Activated B cell treated with CpG ODN at 0.5 μM for 24 hours (primary cell): ENCODE measurements around the gene CYTIP. TPM values are rescaled to one million over a fixed set of nuclear protein-coding genes. Genes with fewer than 3 reads are reported as not detected.
A peak's percentile ranks its signal among the peaks of the same experiment; 100 is the strongest.

ENCODE experiments used
- ATAC-seq: fragments of 200-7000 bp; cut with Tn5 transposase; one replicate; pipeline ENCODE4 v1.10.0; 2021; ENCODE audit warnings: low read depth, mild to moderate bottlenecking, moderate library complexity
- CTCF ChIA-PET: fragments of 350-600 bp; sonication (Branson Sonifier 250); formaldehyde crosslinking; loops from one replicate; lab custom pipeline; 2021; ENCODE audit warnings: antibody characterized with exemption; lab: Charles Lee
- POLR2A ChIA-PET: fragments of 350-600 bp; sonication (Branson Sonifier 250); formaldehyde crosslinking; loops from one replicate; lab custom pipeline; 2021; ENCODE audit warnings: antibody characterized with exemption; lab: Charles Lee
- DNase-seq: peaks from one replicate; pipeline ENCODE4 v3.0.0; 2022
- H3K27ac Mint-ChIP-seq: one replicate; pipeline ENCODE4 v1.8.0; 2020; ENCODE audit warnings: mixed read lengths
- H3K27me3 Mint-ChIP-seq: one replicate; pipeline ENCODE4 v1.8.0; 2021; ENCODE audit warnings: mixed read lengths
- H3K36me3 Mint-ChIP-seq: one replicate; pipeline ENCODE4 v1.8.0; 2021; ENCODE audit warnings: low read depth, mixed read lengths
- H3K4me1 Mint-ChIP-seq: one replicate; pipeline ENCODE4 v1.8.0; 2021; ENCODE audit warnings: mixed read lengths
- H3K4me3 Mint-ChIP-seq: one replicate; pipeline ENCODE4 v1.8.0; 2020; ENCODE audit warnings: mild to moderate bottlenecking, mixed read lengths
- H3K9me3 Mint-ChIP-seq: one replicate; pipeline ENCODE4 v1.8.0; 2020; ENCODE audit warnings: mixed read lengths
- CTCF ChIP-seq: fragments of 200-600 bp; IDR thresholded peaks from one replicate; pipeline ENCODE4 v1.8.0; 2022; ENCODE audit warnings: antibody characterized with exemption, mild to moderate bottlenecking
- intact Hi-C: fragments of 100-400 bp; cut with micrococcal nuclease; formaldehyde crosslinking; loops from one replicate; pipeline ENCODE4 v1.15.1; 2024
- total RNA-seq: library from RNA; stranded (reverse); gene quantifications from 2 replicates; pipeline ENCODE4 v1.2.3, GENCODE V29; 2022

The CYTIP gene
- total RNA-seq, 1 donor from 2014 or later: 129 TPM

DNA sequence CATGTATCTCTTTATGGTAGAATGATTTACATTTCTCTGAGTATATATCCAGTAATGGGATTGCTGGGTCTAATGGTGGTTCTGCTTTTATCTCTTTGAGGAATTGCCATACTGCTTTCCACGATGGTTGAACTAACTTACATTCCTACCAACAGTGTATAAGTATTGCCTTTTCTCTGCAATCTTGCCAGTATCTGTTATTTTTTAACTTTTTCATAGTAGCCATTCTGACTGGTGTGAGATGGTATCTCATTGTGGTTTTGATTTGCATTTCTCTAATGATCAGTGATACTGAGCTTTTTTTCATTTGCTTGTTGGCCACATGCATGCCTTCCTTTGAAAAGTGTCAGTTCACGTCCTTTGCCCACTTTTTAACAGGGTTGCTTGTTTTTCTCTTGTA lies 55.1 kb downstream of the CYTIP start:
- TF ChIP-seq CTCF: no peak
- Mint-ChIP-seq H3K27ac (no peak overlapping the region), H3K27me3 (no peaks in the 10 kb centered on the region), H3K9me3 (peaks cover 23% of the 10 kb centered on the region), H3K4me3 (no peak overlapping the region), H3K36me3 (peaks cover 14% of the 10 kb centered on the region), H3K4me1 (peaks cover 15% of the 10 kb centered on the region)
- POLR2A ChIA-PET: interaction anchor here (0.8 to 1.1 kb wide), 2 partner anchors 25 to 55 kb away, joined by 3 to 4 read pairs; partner anchors contain the start of gene CYTIP
- DNase-seq: no peak
- no peak for ATAC-seq
- CTCF ChIA-PET: no interaction called here
- intact Hi-C loops: no loop called here

DNA sequence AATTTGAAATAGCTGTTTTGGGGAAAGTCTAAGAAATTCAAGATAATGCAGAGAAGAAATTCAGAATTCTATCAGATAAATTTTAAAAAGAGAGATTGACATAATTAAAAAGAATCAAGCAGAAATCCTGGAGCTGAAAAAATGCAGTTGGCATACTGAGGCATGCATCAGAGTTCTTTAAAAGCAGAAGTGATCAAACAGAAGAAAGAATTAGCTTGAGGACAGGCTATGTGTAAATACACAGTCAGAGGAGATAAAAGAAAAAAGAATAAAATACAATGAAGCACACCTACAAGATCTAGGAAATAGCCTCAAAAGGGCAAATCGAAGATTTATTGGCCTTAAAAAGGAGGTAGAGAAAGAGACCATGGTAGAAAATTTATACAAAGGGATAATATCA lies 57.1 kb downstream of the CYTIP start:
- H3K9me3 Mint-ChIP-seq: peaks cover 18% of the 10 kb centered on the region
- no peak overlapping the region for H3K4me3 Mint-ChIP-seq
- ATAC-seq (no peak), DNase-seq (no peak)
- ChIA-PET CTCF (no interaction called here), POLR2A (interaction anchor here (0.7 kb wide), 1 partner anchor 20 kb away, joined by 5 read pairs; no protein-coding TSS in a partner anchor)
- intact Hi-C loops: loop anchor here (2.0 kb wide), 1 partner anchor 20 kb away; no protein-coding TSS in a partner anchor
- H3K27ac Mint-ChIP-seq: peak overlapping the region; percentile 32
- peaks cover 15% of the 10 kb centered on the region for H3K4me1 Mint-ChIP-seq
- peaks cover 8% of the 10 kb centered on the region for H3K36me3 Mint-ChIP-seq
- H3K27me3 Mint-ChIP-seq: no peaks in the 10 kb centered on the region
- TF ChIP-seq CTCF: no peak

GRCh38 chr2:157386247-157386646 lies 57.6 kb downstream of the CYTIP start:
- peaks cover 17% of the 10 kb centered on the region for H3K9me3 Mint-ChIP-seq
- no peak overlapping the region for H3K4me3 Mint-ChIP-seq
- peaks cover 4% of the 10 kb centered on the region for H3K36me3 Mint-ChIP-seq
- ChIA-PET POLR2A (no interaction called here), CTCF (no interaction called here)
- TF ChIP-seq CTCF: no peak
- peak overlapping the region; percentile 6 for H3K27ac Mint-ChIP-seq
- no peaks in the 10 kb centered on the region for H3K27me3 Mint-ChIP-seq
- peaks cover 15% of the 10 kb centered on the region for H3K4me1 Mint-ChIP-seq
- ATAC-seq: no peak
- DNase-seq: no peak
- intact Hi-C loops: loop anchor here (2.0 kb wide), 1 partner anchor 19 kb away; no protein-coding TSS in a partner anchor

DNA sequence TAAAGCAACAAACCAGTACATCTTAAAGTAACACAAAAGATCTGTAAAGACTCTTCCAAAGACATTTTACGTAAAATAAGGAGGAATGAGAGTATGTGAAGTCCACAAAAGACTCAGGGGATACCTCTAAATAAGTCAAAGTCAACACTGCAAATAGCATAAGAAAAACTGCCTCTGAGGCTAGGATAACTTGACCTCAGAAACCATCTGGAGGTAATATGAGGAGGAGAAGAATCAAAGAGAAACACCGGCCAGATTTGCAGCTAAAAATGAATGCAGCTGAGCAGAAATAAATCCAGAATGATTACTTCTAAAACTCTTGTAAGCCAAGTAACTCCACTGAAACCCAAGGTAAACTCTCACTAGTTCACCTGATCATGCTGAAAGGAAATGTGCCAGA lies 66.0 kb downstream of the CYTIP start:
- no peak overlapping the region for H3K27ac Mint-ChIP-seq
- peaks cover 28% of the 10 kb centered on the region for H3K36me3 Mint-ChIP-seq
- no peak for ATAC-seq
- peaks cover 6% of the 10 kb centered on the region for H3K4me1 Mint-ChIP-seq
- H3K9me3 Mint-ChIP-seq: peaks cover 24% of the 10 kb centered on the region
- CTCF ChIA-PET: no interaction called here
- intact Hi-C loops: no loop called here
- no peak overlapping the region for H3K4me3 Mint-ChIP-seq
- POLR2A ChIA-PET: no interaction called here
- H3K27me3 Mint-ChIP-seq: no peaks in the 10 kb centered on the region
- no peak for TF ChIP-seq CTCF
- DNase-seq: no peak

DNA sequence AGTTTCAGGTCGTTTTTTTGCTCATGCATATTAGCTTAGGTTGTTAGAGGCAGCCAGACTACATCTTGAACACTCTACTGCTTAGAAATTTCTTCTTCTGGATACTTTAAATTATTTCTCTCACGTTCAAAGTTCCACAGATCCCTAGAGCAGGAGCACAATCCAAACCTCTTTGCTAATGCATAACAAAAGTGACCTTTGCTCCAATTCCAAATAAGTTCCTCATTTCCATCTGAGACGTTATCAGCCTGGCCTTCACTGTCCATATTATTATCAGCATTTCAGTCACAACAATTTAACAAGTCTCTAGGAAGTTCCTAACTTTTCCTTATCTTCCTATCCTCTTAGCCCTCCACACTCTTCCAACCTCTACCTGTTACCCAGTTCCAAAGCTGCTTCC lies 67.8 kb downstream of the CYTIP start:
- no peak for ATAC-seq
- no peak overlapping the region for H3K27ac Mint-ChIP-seq
- H3K9me3 Mint-ChIP-seq: peaks cover 24% of the 10 kb centered on the region
- H3K4me3 Mint-ChIP-seq: no peak overlapping the region
- CTCF ChIA-PET: no interaction called here
- no peaks in the 10 kb centered on the region for H3K27me3 Mint-ChIP-seq
- peaks cover 28% of the 10 kb centered on the region for H3K36me3 Mint-ChIP-seq
- no peak for TF ChIP-seq CTCF
- peaks cover 6% of the 10 kb centered on the region for H3K4me1 Mint-ChIP-seq
- DNase-seq: no peak
- intact Hi-C loops: no loop called here
- POLR2A ChIA-PET: no interaction called here
